IMR-90 (cell line): ENCODE data around the gene FAM83F. TPM values are rescaled to one million over a fixed set of nuclear protein-coding genes. Genes with fewer than 3 reads are reported as not detected.

Experiments
- ATAC-seq: fragments of 200-7000 bp; cut with Tn5 transposase; 2 replicates; pipeline ENCODE4 v1.9.1; 2020; ENCODE audit warnings: low read depth, mild to moderate bottlenecking, moderate library complexity
- BruUV-seq: library from RNA; stranded (reverse); fragments of 400-500 nt; replicated peaks from 2 replicates; lab custom pipeline; 2021; lab: Mats Ljungman, UMichigan
- CTCF ChIA-PET: fragments of 300-600 bp; formaldehyde crosslinking; extraction: SDS; loops from one replicate; lab custom pipeline; 2021; ENCODE audit warnings: antibody characterized with exemption; lab: Yijun Ruan, JAX
- POLR2A ChIA-PET: fragments of 300-600 bp; sonication (Branson Sonifier 250); formaldehyde crosslinking; loops from one replicate; lab custom pipeline; 2022; ENCODE audit warnings: antibody characterized with exemption; ENCODE audit not compliant: unreplicated experiment; lab: Charles Lee
- DNase-seq: peaks from one replicate; pipeline ENCODE4 v3.0.0; 2013
- H2AFZ ChIP-seq: replicated peaks from 2 replicates; pipeline ENCODE3; 2013; ENCODE audit warnings: low read length, mild to moderate bottlenecking; ENCODE audit not compliant: poor library complexity
- H2AK5ac ChIP-seq: 2 replicates; pipeline ENCODE4 v1.6.1; 2013; ENCODE audit warnings: low read depth, low read length, inconsistent platforms
- H2AK9ac ChIP-seq: replicated peaks from 2 replicates; pipeline ENCODE3; 2013; ENCODE audit warnings: mild to moderate bottlenecking, low read depth, low read length, moderate library complexity; ENCODE audit not compliant: poor library complexity
- H2BK120ac ChIP-seq: 2 replicates; pipeline ENCODE4 v1.6.1; 2013; ENCODE audit warnings: low read depth, low read length, inconsistent platforms
- H2BK15ac ChIP-seq: 3 replicates; pipeline ENCODE4 v1.6.1; 2013; ENCODE audit warnings: low read depth, low read length, inconsistent platforms
- H2BK20ac ChIP-seq: 2 replicates; pipeline ENCODE4 v1.6.1; 2013; ENCODE audit warnings: low read depth, mild to moderate bottlenecking, inconsistent platforms, low read length, moderate library complexity
- H2BK5ac ChIP-seq: 2 replicates; pipeline ENCODE4 v1.6.1; 2013; ENCODE audit warnings: mild to moderate bottlenecking, low read depth, low read length, inconsistent platforms; ENCODE audit not compliant: poor library complexity, severe bottlenecking
- H3K14ac ChIP-seq: replicated peaks from 2 replicates; pipeline ENCODE4 v1.6.1; 2013; ENCODE audit warnings: low read depth, low read length, inconsistent platforms
- H3K18ac ChIP-seq: 2 replicates; pipeline ENCODE4 v1.6.1; 2013; ENCODE audit warnings: low read depth, low read length, control low read depth
- H3K23ac ChIP-seq: 2 replicates; pipeline ENCODE4 v1.6.1; 2013; ENCODE audit warnings: low read depth, low read length, inconsistent platforms
- H3K27ac ChIP-seq: 2 replicates; pipeline ENCODE4 v1.5.1; 2013; ENCODE audit warnings: mild to moderate bottlenecking, control low read depth, low read length; ENCODE audit not compliant: insufficient read depth
- H3K27me3 ChIP-seq: 2 replicates; pipeline ENCODE4 v1.6.1; 2013; ENCODE audit warnings: low read length; ENCODE audit not compliant: control insufficient read depth, insufficient read depth
- H3K36me3 ChIP-seq: 2 replicates; pipeline ENCODE4 v1.6.1; 2013; ENCODE audit warnings: low read length, mixed read lengths; ENCODE audit not compliant: control insufficient read depth, insufficient read depth
- H3K4ac ChIP-seq: 2 replicates; pipeline ENCODE4 v1.6.1; 2013; ENCODE audit warnings: low read depth, low read length, inconsistent platforms
- H3K4me1 ChIP-seq: 2 replicates; pipeline ENCODE4 v1.6.1; 2013; ENCODE audit warnings: low read length, mixed read lengths; ENCODE audit not compliant: control insufficient read depth, insufficient read depth
- H3K4me2 ChIP-seq: 2 replicates; pipeline ENCODE4 v1.6.1; 2013; ENCODE audit warnings: low read depth, mild to moderate bottlenecking, control low read depth, low read length, moderate library complexity
- H3K4me3 ChIP-seq: 2 replicates; pipeline ENCODE4 v1.5.1; 2013; ENCODE audit warnings: low read depth, mild to moderate bottlenecking, control low read depth, low read length, moderate library complexity; ENCODE audit not compliant: insufficient read depth
- H3K56ac ChIP-seq: 2 replicates; pipeline ENCODE4 v1.6.1; 2013; ENCODE audit warnings: low read length, inconsistent platforms; ENCODE audit not compliant: insufficient read depth; ENCODE audit errors: extremely low read depth
- H3K79me1 ChIP-seq, 2 experiments: 2 replicates each; pipeline ENCODE4 v1.6.1; 2013; ENCODE audit warnings: low read length in 2 of 2, inconsistent platforms in 1 of 2, low read depth in 1 of 2
- H3K9ac ChIP-seq: 2 replicates; pipeline ENCODE4 v1.6.1; 2013; ENCODE audit warnings: low read depth, low read length, control low read depth
- H3K9me1 ChIP-seq: 2 replicates; pipeline ENCODE4 v1.6.1; 2013; ENCODE audit warnings: low read length, inconsistent platforms; ENCODE audit not compliant: insufficient read depth
- H3K9me3 ChIP-seq: 2 replicates; pipeline ENCODE4 v1.6.1; 2013; ENCODE audit warnings: low read length; ENCODE audit not compliant: control insufficient read depth, insufficient read depth
- H4K20me1 ChIP-seq: 2 replicates; pipeline ENCODE4 v1.6.1; 2013; ENCODE audit warnings: low read length, inconsistent platforms; ENCODE audit not compliant: insufficient read depth
- H4K5ac ChIP-seq: 2 replicates; pipeline ENCODE4 v1.6.1; 2013; ENCODE audit warnings: mild to moderate bottlenecking, low read depth, low read length, control low read depth
- H4K8ac ChIP-seq, 2 experiments: 2 replicates each; pipeline ENCODE4 v1.6.1; 2013; ENCODE audit warnings: low read depth in 2 of 2, low read length in 2 of 2, control low read depth in 1 of 2, inconsistent platforms in 1 of 2
- H4K91ac ChIP-seq: 2 replicates; pipeline ENCODE4 v1.6.1; 2013; ENCODE audit warnings: low read depth, low read length, inconsistent platforms; ENCODE audit not compliant: insufficient read depth
- CHD1 ChIP-seq: IDR thresholded peaks from 2 replicates; pipeline ENCODE4 v1.6.1; 2012; ENCODE audit warnings: low read depth, low read length, improper control_type of control experiment
- FOS ChIP-seq: fragments of 150-350 bp; IDR thresholded peaks from 2 replicates; pipeline ENCODE4 v1.6.1; 2016; ENCODE audit warnings: low read depth, low read length
- MXI1 ChIP-seq: IDR thresholded peaks from 2 replicates; pipeline ENCODE4 v1.6.1; 2012; ENCODE audit warnings: low read depth, mild to moderate bottlenecking, low read length, moderate library complexity, borderline replicate concordance
- NFE2L2 ChIP-seq: fragments of 150-350 bp; IDR thresholded peaks from 2 replicates; pipeline ENCODE4 v1.6.1; 2016; ENCODE audit warnings: low read depth, mild to moderate bottlenecking, low read length
- POLR2A ChIP-seq: IDR thresholded peaks from 2 replicates; pipeline ENCODE4 v1.6.1; 2012; ENCODE audit warnings: mild to moderate bottlenecking, low read depth, low read length
- RAD21 ChIP-seq: IDR thresholded peaks from 2 replicates; pipeline ENCODE4 v1.6.1; 2012; ENCODE audit warnings: low read length, improper control_type of control experiment
- RCOR1 ChIP-seq: IDR thresholded peaks from 2 replicates; pipeline ENCODE4 v1.6.1; 2012; ENCODE audit warnings: mild to moderate bottlenecking, low read length, improper control_type of control experiment; ENCODE audit not compliant: insufficient replicate concordance
- RFX5 ChIP-seq: IDR thresholded peaks from 2 replicates; pipeline ENCODE4 v1.8.0; 2012; ENCODE audit warnings: low read depth, mild to moderate bottlenecking, low read length, moderate library complexity
- SMC3 ChIP-seq: fragments of 150-350 bp; IDR thresholded peaks from 2 replicates; pipeline ENCODE4 v1.6.1; 2016; ENCODE audit warnings: low read depth, mild to moderate bottlenecking, antibody characterized with exemption, low read length, moderate library complexity
- USF2 ChIP-seq: fragments of 150-350 bp; IDR thresholded peaks from 2 replicates; pipeline ENCODE4 v1.6.1; 2017; ENCODE audit warnings: mild to moderate bottlenecking, antibody characterized with exemption, low read length, low read depth
- WGBS, 2 experiments: methylation state at CpG; one replicate each; pipeline versions ENCODE4 v1.1.5 to v1.1.7; 2013; ENCODE audit warnings: missing lambda C conversion rate in 2 of 2; ENCODE audit not compliant: insufficient read length in 1 of 2; ENCODE audit errors: extremely low coverage in 2 of 2; 5-methylcytosine and 5-hydroxymethylcytosine counted together
- dilution Hi-C: fragments of 300-500 bp; cut with HindIII; formaldehyde crosslinking; loops from one replicate; pipeline ENCODE4 v1.14.3; 2018; ENCODE audit warnings: low sequenced_read_pairs; ENCODE audit not compliant: unreplicated experiment
- in situ Hi-C: fragments of 300-500 bp; cut with MboI; formaldehyde crosslinking; loops from 3 replicates; pipeline ENCODE4 v1.14.3; 2019; ENCODE audit warnings: low sequenced_read_pairs, inconsistent platforms, mixed read lengths
- intact Hi-C: fragments of 100-400 bp; cut with micrococcal nuclease; formaldehyde crosslinking; loops from 2 replicates; pipeline ENCODE4 v1.10.0; 2022
- polyA plus RNA-seq, 3 experiments: library from polyadenylated mRNA; depleted of rRNA; stranded (reverse); fragments of >200 nt; gene quantifications; 2 replicates each; pipeline ENCODE4 v1.2.3, GENCODE V29; 2012; ENCODE audit warnings: low replicate concordance in 1 of 3
- total RNA-seq: library from RNA; depleted of rRNA; stranded (reverse); fragments of >200 nt; gene quantifications from 2 replicates; pipeline ENCODE4 v1.2.3, GENCODE V29; 2012
- TF ChIP-seq, protein P1 (sequence below): fragments of 150-350 bp; IDR thresholded peaks from 2 replicates; pipeline ENCODE4 v1.6.1; 2016; ENCODE audit warnings: low read depth, mild to moderate bottlenecking, low read length, moderate library complexity, borderline replicate concordance
- TF ChIP-seq, protein P2 (sequence below): conservative IDR thresholded peaks from 2 replicates; pipeline ENCODE4 v1.5.1; 2012; ENCODE audit warnings: mild to moderate bottlenecking, low read depth, low read length, improper control_type of control experiment

The FAM83F gene
- total and polyA plus RNA-seq, 2 of the 4 experiments (the other 2 are of a cell fraction): not detected

- peak overlapping the region; percentile 53 for H2BK120ac ChIP-seq
- H4K91ac ChIP-seq: peak overlapping the region; percentile 60
- ATAC-seq (no peak), DNase-seq (no peak)
- TF ChIP-seq POLR2A: no peak
- TF ChIP-seq SMC3: no peak
- TF ChIP-seq USF2: no peak
- no peak for TF ChIP-seq NFE2L2
- TF ChIP-seq, protein P1, sequence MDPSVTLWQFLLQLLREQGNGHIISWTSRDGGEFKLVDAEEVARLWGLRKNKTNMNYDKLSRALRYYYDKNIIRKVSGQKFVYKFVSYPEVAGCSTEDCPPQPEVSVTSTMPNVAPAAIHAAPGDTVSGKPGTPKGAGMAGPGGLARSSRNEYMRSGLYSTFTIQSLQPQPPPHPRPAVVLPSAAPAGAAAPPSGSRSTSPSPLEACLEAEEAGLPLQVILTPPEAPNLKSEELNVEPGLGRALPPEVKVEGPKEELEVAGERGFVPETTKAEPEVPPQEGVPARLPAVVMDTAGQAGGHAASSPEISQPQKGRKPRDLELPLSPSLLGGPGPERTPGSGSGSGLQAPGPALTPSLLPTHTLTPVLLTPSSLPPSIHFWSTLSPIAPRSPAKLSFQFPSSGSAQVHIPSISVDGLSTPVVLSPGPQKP: no peak
- TF ChIP-seq MXI1: no peak
- no peak for TF ChIP-seq RAD21
- TF ChIP-seq RFX5: no peak
- TF ChIP-seq, protein P2, sequence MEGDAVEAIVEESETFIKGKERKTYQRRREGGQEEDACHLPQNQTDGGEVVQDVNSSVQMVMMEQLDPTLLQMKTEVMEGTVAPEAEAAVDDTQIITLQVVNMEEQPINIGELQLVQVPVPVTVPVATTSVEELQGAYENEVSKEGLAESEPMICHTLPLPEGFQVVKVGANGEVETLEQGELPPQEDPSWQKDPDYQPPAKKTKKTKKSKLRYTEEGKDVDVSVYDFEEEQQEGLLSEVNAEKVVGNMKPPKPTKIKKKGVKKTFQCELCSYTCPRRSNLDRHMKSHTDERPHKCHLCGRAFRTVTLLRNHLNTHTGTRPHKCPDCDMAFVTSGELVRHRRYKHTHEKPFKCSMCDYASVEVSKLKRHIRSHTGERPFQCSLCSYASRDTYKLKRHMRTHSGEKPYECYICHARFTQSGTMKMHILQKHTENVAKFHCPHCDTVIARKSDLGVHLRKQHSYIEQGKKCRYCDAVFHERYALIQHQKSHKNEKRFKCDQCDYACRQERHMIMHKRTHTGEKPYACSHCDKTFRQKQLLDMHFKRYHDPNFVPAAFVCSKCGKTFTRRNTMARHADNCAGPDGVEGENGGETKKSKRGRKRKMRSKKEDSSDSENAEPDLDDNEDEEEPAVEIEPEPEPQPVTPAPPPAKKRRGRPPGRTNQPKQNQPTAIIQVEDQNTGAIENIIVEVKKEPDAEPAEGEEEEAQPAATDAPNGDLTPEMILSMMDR: no peak
- no peak for TF ChIP-seq CHD1
- no peak for TF ChIP-seq RCOR1
- no peak for TF ChIP-seq FOS
- H2AK5ac ChIP-seq: peak overlapping the region; percentile 46; the same call in 1 of the 2 replicates
- H3K9ac ChIP-seq: no peak overlapping the region
- H2BK5ac ChIP-seq: peak overlapping the region; percentile 97
- WGBS, 2 experiments: no CpG with 5 or more reads among the region's 9 CpGs
- no peak overlapping the region for H3K56ac ChIP-seq
- dilution Hi-C loops (no loop called here), in situ Hi-C loops (no loop called here), intact Hi-C loops (no loop called here)
- CTCF ChIA-PET: no interaction called here
- no peaks in the 10 kb centered on the region for H3K79me1 ChIP-seq
- no peak overlapping the region for H3K18ac ChIP-seq
- H3K4me3 ChIP-seq: no peak overlapping the region
- no peak overlapping the region for H2AK9ac ChIP-seq
- H3K27ac ChIP-seq: no peak overlapping the region
- H3K4ac ChIP-seq: peak overlapping the region; percentile 28
- 0 out of 3 replicates have a peak overlapping the region, but pooled peaks have one; percentile 26 for H2BK15ac ChIP-seq
- H4K5ac ChIP-seq: no peak overlapping the region
- no peak overlapping the region for H3K23ac ChIP-seq
- H3K14ac ChIP-seq: peak overlapping the region; percentile 51
- peaks cover 8% of the 10 kb centered on the region for H3K4me1 ChIP-seq
- H3K9me1 ChIP-seq: 0 out of 2 replicates have a peak, but pooled peaks cover 2% of the 10 kb centered on the region
- no TSS peak for BruUV-seq
- H4K20me1 ChIP-seq: no peaks in the 10 kb centered on the region; the same call in 1 of the 2 replicates
- H2AFZ ChIP-seq: no peak overlapping the region
- POLR2A ChIA-PET: no interaction called here
- H3K9me3 ChIP-seq: no peaks in the 10 kb centered on the region
- H3K36me3 ChIP-seq: no peaks in the 10 kb centered on the region
- H2BK20ac ChIP-seq: peak overlapping the region; percentile 28; the same call in 1 of the 2 replicates
- H3K4me2 ChIP-seq: no peak overlapping the region
- 0 out of 4 replicates have a peak overlapping the region, but pooled peaks of 1 of the 2 experiments have one; percentile 20 for H4K8ac ChIP-seq
- no peaks in the 10 kb centered on the region; the same call in 1 of the 2 replicates for H3K27me3 ChIP-seq
Observed at GRCh38 chr22:39962071-39962470, 32.7 kb upstream of the FAM83F start.
